Upper lobe of left lung (tissue), 6 donors: Measurements from ENCODE around the gene CHADL. TPM values are rescaled to one million over a fixed set of nuclear protein-coding genes. Genes with fewer than 3 reads are reported as not detected.

Experiments used
- ATAC-seq, 2 donors: fragments of 200-7000 bp; cut with Tn5 transposase; one replicate each; pipeline ENCODE4 v1.9.1; 2022; ENCODE audit warnings: mild to moderate bottlenecking in 2 of 2, moderate library complexity in 2 of 2; ENCODE audit not compliant: low FRiP score in 2 of 2
- DNase-seq, 2 donors: peaks; one replicate each; pipeline ENCODE4 v3.0.0-alpha.2; 2019 to 2020
- H3K27ac ChIP-seq, 4 donors: fragments of 200-600 bp; sonication (generic); one replicate each; pipeline ENCODE4 v1.5.1; 2016 to 2019
- H3K27me3 ChIP-seq, 4 donors: fragments of 200-600 bp; sonication (generic); one replicate each; pipeline ENCODE4 v1.5.1; 2017 to 2019
- H3K36me3 ChIP-seq, 4 donors: fragments of 200-600 bp; sonication (generic); one replicate each; pipeline ENCODE4 v1.5.1; 2016 to 2019
- H3K4me1 ChIP-seq, 4 donors: fragments of 200-600 bp; sonication (generic); one replicate each; pipeline ENCODE4 v1.5.1; 2018 to 2019
- H3K4me3 ChIP-seq, 4 donors: fragments of 200-600 bp; sonication (generic); one replicate each; pipeline ENCODE4 v1.5.1; 2017 to 2019; ENCODE audit warnings: mild to moderate bottlenecking in 2 of 4, moderate library complexity in 1 of 4
- H3K9me3 ChIP-seq, 4 donors: fragments of 200-600 bp; sonication (generic); one replicate each; pipeline ENCODE4 v1.5.1; 2018 to 2019
- CTCF ChIP-seq, 6 experiments: fragments of 450-650 bp in 4 of 6; fragments of 200-600 bp in 2 of 6; sonication (generic) in 2 of 6; IDR thresholded peaks; one replicate each; pipeline ENCODE4 v1.5.1; 2016 to 2019; ENCODE audit warnings: antibody characterized with exemption in 6 of 6
- EP300 ChIP-seq, 4 donors: sonication (generic); formaldehyde crosslinking; IDR thresholded peaks; one replicate each; pipeline ENCODE4 v1.5.1; 2017; ENCODE audit warnings: antibody characterized with exemption in 4 of 4, control low read depth in 2 of 4
- POLR2A ChIP-seq, 4 donors: fragments of 450-650 bp; IDR thresholded peaks; one replicate each; pipeline ENCODE4 v1.5.1; 2016 to 2017; ENCODE audit warnings: antibody characterized with exemption in 4 of 4, mild to moderate bottlenecking in 2 of 4
- POLR2AphosphoS5 ChIP-seq, 2 donors: sonication (generic); formaldehyde crosslinking; IDR thresholded peaks; one replicate each; pipeline ENCODE4 v1.5.1; 2017; ENCODE audit warnings: antibody characterized with exemption in 2 of 2
- WGBS, 2 donors: methylation state at CpG; one replicate each; pipeline ENCODE4 v1.1.5; 2017 to 2018; 5-methylcytosine and 5-hydroxymethylcytosine counted together
- total RNA-seq, 6 donors: library from RNA; depleted of rRNA in 4 of 6; stranded (reverse); fragments of >200 nt in 4 of 6; gene quantifications; one replicate each; pipeline versions ENCODE4 v1.1.0 to v1.2.1, GENCODE V29; 2016 to 2021
- donor health status: DM: no; HTN: no; CAD: no; lungs with moderate emphysema.
- donor health status: DM: no; HTN: yes; CAD: no; lungs with severe emphysema.

Gene CHADL
- total RNA-seq, 6 donors from 2014 or later: 2.0 to 12.6 (median 4.4) TPM

GRCh38 chr22:41241133-41241676, 474 bp upstream of the CHADL start:
- H3K27me3 ChIP-seq: no peaks in the 10 kb centered on the region
- TF ChIP-seq POLR2AphosphoS5 (IDR thresholded peaks at IDR 0.05) (no peak), POLR2A (IDR thresholded peaks at IDR 0.05) (no peak), EP300 (IDR thresholded peaks at IDR 0.05) (no peak), CTCF (IDR thresholded peaks at IDR 0.05) (no peak)
- no peak for ATAC-seq
- H3K9me3 ChIP-seq: no peaks in the 10 kb centered on the region
- no peak overlapping the region for H3K27ac ChIP-seq
- H3K36me3 ChIP-seq: peaks cover 0 to 13% (median 8%) of the 10 kb centered on the region in 4 donors
- 92 to 98% methylated on average over 5 to 7 of the region's 7 CpGs for WGBS, 2 donors
- DNase-seq: no peak
- H3K4me3 ChIP-seq: no peak overlapping the region
- peaks cover 12 to 25% (median 17%) of the 10 kb centered on the region in 4 donors for H3K4me1 ChIP-seq

GRCh38 chr22:41239443-41240128, 1.1 kb downstream of the CHADL start:
- H3K27me3 ChIP-seq: no peaks in the 10 kb centered on the region
- H3K4me3 ChIP-seq: no peak overlapping the region
- TF ChIP-seq POLR2A (IDR thresholded peaks at IDR 0.05) (no peak), CTCF (IDR thresholded peaks at IDR 0.05) (no peak), POLR2AphosphoS5 (IDR thresholded peaks at IDR 0.05) (no peak), EP300 (IDR thresholded peaks at IDR 0.05) (no peak)
- DNase-seq: peak in 1 of 2 donors; percentile 80
- H3K9me3 ChIP-seq: no peaks in the 10 kb centered on the region
- H3K36me3 ChIP-seq: no peaks in the 10 kb centered on the region
- H3K27ac ChIP-seq: no peak overlapping the region
- peaks cover 12 to 30% (median 17%) of the 10 kb centered on the region in 4 donors for H3K4me1 ChIP-seq
- WGBS, 2 donors: 60 to 85% methylated on average over 1 to 16 of the region's 16 CpGs
- ATAC-seq: no peak

- H3K36me3 ChIP-seq: no peaks in the 10 kb centered on the region
- no peaks in the 10 kb centered on the region for H3K9me3 ChIP-seq
- no peaks in the 10 kb centered on the region for H3K27me3 ChIP-seq
- ATAC-seq (no peak), DNase-seq (peak in 1 of 2 donors; percentile 83)
- peaks cover 12 to 30% (median 17%) of the 10 kb centered on the region in 4 donors for H3K4me1 ChIP-seq
- no peak overlapping the region for H3K27ac ChIP-seq
- peak overlapping the region in 1 of 4 donors; percentile 61 for H3K4me3 ChIP-seq
- TF ChIP-seq CTCF (IDR thresholded peaks at IDR 0.05) (no peak), POLR2AphosphoS5 (IDR thresholded peaks at IDR 0.05) (no peak), POLR2A (IDR thresholded peaks at IDR 0.05) (no peak), EP300 (IDR thresholded peaks at IDR 0.05) (no peak)
- WGBS, 2 donors: 94% methylated on average over 13 to 15 of the region's 32 CpGs
Measured at GRCh38 chr22:41238570-41239442, 1.9 kb downstream of the CHADL start.

GRCh38 chr22:41237707-41238569, 2.8 kb downstream of the CHADL start:
- 10 to 22% methylated on average over 2 to 10 of the region's 97 CpGs for WGBS, 2 donors
- Histone ChIP-seq H3K4me1 (peaks cover 12 to 30% (median 17%) of the 10 kb centered on the region in 4 donors), H3K4me3 (peak overlapping the region; percentile 34 to 69 (median 59)), H3K36me3 (no peaks in the 10 kb centered on the region), H3K9me3 (no peaks in the 10 kb centered on the region), H3K27ac (peak overlapping the region in 3 of 4 donors; percentile 36 to 79 (median 48)), H3K27me3 (no peaks in the 10 kb centered on the region)
- peak; percentile 84 to 85 for ATAC-seq
- DNase-seq: peak; percentile 88 to 95
- TF ChIP-seq POLR2A (IDR thresholded peaks at IDR 0.05): peak in 1 of 4 donors; percentile 39
- peak; percentile 47 to 94 (median 90) for TF ChIP-seq CTCF (IDR thresholded peaks at IDR 0.05)
- no peak for TF ChIP-seq EP300 (IDR thresholded peaks at IDR 0.05)
